ENCODE data around the gene CECR2.

CECR2 gene

DNA sequence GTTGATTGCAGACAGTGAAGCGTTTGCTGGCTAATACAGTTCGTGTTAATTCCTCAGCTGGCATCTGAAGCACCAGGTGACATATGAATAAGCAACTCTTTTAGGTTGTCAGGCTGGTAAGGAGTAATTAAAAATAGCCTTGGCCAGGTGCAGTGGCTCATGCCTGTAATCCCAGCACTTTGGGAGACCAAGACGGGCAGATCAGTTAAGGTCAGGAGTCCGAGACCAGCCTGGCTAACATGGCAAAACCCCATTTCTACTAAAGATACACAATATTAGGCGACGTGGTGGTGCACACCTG is 74.9 kb downstream of the CECR2 start:
- no peak for DNase-seq (ENCODE audit: low read depth in 2 of 2, low spot score in 1 of 2)

DNA sequence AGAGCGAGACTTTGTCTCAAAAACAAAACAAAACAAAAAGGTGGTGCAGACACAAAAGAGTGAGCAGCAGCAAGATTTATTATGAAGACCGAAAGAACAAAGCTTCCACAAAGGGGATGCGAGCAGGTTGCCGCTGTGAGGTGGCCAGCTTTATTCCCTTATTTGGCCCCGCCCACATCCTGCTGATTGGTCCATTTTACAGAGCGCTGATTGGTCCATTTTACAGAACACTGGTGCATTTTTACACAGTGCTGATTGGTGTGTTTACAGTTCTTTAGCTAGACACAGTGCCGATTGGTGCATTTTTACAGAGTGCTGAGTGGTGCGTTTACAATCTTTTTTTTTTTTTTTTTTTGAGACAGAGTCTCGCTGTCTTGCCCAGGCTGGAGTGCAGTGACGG is 77.4 kb downstream of the CECR2 start:
- no peak for DNase-seq (ENCODE audit: low read depth in 2 of 2, low spot score in 1 of 2)

DNA sequence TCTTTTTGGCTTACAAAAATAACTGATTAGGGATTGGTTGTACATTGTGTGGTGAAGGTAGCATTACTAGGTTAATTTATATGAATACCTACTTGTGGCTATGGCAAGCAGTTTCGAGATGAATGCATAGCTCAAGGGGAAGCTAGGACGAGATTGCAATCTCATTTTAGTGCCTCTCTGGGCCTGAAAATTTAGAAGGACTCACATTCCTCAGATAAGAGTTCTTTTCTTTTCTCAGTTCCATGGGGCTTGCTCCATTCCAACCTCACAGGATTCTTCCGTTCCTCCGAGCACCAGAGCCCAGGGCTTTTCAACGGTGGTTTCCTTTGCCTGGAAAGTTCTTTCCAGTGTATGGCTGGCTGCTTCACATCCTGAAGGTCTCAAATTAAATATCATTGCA is 82.1 kb downstream of the CECR2 start:
- no peak for DNase-seq (ENCODE audit: low read depth in 2 of 2, low spot score in 1 of 2)

DNA sequence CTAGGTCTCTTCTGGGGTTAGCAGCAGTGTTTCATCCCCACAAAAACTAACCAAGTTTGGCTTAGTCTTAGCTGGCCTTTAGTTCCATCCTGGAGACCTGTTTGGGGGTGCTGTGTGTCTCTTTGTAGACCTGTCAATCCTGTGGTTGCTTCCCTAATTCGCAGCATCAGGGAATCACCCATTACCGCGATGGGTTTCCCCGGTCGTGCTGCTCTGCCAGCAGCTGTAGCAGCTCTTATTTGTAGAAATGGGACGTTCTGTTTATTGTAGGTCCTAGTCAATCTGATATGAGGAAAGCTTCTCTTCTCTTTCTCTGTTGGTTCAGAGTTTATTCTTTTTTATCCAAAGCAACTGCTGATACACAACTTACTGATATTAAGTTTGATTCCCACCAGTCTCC is 91.6 kb downstream of the CECR2 start:
- no peak for DNase-seq (ENCODE audit: low read depth in 2 of 2, low spot score in 1 of 2)

DNA sequence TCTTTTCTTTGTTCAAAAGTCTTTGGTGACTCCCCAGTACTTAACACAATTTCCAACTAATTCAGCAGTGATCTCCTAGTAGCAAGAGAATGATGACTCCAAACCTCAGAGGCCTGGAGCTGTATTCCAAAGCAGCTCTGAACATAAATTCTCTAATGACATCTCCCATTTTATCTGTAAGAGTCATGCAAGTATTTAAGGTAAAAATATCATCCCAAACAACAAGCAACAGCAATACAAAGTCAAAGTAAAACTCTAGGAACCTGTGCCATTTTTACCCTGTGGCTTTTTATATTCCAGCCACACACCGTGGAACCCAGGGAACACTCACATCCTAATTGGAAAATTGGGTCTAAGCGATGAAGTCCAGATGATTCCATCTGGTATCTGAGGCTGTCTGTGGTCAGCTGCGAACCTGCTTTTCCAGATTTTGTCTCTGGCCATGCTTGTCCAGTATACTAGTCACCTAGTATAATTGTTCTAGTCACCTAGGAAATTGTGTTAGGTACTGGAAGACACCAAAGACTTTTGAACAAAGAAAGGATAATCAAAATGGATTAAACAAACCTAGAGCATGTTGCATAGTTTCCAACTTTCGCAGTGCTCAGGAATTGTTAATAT is 101.7 kb downstream of the CECR2 start:
- DNase-seq (ENCODE audit: low read depth in 2 of 2, low spot score in 1 of 2), result no peak

DNA sequence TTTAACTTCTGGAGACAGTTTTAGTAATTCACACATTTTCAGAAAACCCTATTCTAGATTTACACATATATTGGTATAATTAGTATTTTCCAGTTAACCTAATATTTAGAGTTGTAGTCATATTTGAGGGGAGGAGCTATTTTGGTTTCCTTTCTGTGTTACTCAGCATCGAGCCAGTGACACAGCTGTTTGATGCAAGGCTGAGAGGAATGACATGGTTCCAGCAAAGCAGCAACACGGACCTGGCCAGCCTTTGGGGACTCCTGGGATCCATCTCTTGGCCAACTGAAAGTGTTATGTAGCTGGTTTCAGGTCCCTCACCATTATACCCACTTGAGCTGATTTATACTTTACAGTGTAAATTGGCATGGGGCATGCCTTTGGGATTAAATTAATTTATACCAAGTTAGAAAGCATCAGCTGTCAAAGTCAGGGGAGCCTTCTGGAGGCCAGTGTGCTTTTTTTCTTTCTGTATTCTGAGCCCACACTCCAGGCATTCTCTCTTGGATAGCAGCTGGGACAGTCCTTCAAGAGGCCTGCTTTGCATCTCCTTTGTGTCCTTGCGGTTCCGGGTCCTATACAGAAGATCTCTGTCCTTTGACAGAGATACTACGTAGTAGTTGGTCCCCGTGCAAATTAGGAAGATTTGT is 102.8 kb downstream of the CECR2 start:
- DNase-seq (ENCODE audit: low read depth in 2 of 2, low spot score in 1 of 2), result no peak

DNA sequence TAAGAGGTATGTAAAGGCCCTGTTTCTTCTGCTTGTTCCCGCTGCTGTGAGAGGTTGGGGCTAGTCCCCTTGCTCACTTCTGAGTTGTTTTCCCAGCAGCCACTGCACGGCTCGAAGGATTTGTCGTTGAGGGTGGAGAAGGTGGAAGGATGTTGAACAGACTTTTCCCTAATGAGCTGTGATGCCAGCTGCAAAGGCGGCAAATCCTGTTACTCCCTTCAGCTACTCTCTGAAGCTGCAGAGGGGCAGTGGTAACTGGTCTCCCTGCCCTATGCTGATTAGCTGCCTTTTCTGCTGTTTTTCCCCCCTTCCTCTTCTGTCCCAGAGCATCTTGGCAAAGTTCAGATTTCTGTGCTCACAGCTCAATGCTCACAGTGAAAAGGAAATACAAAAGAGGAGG is 103.7 kb downstream of the CECR2 start:
- no peak for DNase-seq (ENCODE audit: low read depth in 2 of 2, low spot score in 1 of 2)

DNA sequence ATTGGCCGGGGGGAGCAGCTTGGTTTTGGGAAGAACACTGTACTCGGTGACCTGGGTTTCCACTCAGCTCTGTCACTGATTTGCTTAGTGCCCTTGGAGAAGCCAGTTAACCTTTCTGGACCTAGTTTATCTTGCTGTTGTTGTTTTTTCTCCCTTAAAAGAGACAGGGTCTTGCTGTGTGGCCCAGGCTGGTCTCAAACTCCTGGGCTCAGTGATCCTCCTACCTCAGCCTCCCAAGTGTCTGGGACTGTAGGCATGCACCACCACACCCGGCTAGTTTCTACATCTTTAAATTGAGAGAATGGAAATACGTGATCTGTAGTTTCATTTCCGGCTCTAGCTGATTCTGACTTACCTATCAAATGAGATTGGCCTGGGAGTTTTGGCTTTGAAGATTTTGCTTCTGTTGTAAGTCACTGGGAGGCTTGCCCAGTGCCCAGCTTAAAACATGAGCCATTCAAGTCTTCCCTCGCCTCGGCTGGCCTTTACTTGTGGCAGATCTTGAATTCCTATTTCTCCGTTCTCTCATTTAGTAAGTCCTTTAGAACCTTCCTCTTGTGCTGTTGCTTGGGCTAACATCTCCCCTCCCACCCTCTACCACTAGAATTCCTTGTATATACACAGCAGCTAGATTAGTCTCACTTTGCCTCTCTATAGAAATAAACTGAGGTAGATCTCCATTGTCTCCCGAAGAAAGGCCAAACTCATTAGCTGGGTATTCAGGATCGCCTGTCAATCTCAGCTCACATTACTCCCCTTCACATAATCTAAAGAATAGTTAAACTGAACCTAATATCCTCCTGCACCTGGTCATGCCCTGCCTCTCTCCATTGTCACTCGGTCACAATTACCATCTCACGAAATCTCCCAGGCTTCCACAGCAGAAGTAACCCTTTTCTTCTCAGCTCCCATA is 106.3 kb downstream of the CECR2 start:
- DNase-seq (ENCODE audit: low read depth in 2 of 2, low spot score in 1 of 2), result no peak

DNA sequence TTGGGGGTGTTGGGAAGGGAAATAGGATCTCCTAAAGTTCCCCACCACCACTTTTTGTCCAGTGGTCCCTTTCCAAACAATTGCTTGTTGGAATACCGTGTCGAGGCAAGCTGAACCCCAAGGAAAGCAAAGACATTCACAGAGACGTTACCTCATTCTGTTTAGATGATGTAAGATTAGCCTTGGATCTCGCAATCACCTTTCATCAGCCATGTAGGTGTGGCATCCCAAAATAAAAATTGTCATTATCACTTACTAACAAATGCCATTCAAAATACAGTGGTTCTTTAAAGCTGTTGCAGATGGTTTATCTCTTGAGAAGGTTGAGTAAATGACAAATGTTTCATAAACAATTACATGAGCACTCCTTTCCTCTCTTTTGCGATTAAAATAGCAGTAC is 107.6 kb downstream of the CECR2 start:
- no peak for DNase-seq (ENCODE audit: low read depth in 2 of 2, low spot score in 1 of 2)

DNA sequence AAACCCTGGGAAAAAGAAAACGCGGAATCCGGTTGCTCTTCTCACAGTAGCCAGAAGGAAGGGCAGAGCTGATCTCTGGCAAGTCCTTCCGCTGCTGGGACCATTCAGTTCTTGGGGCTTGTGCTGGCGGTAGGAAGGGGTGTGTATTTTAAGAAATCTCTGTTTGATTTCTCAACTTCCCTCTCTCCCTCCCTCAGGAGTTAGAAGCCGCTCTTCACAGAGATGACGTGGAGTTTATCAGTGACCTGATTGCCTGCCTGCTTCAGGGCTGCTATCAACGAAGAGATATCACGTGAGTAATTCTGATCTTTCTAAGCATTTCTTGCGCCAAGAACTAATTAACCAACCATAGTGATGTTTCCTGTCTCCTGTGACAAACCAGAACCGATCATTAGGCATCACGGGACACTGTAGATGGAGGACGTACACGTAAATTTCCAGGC is 108.2 kb downstream of the CECR2 start:
- DNase-seq (ENCODE audit: low read depth in 2 of 2, low spot score in 1 of 2), result no peak

DNA sequence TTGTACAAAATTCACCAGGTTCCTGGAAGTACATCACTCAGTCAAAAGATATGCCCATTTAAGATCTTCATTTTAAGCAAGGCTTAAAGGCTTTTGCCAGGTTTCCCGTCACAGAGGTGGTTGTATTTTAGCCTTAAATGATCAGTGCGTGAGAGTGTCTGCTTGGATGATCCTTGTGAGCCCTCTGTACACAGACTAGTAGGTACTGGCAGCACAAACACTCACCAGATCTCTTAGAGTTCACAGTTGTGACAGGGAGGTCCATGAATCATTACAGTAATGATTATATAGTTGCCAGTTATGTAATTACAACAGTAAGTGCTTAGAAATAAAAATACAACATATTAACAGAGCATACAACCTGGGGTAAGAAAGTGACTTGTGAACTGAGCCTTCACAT is 109.9 kb downstream of the CECR2 start:
- DNase-seq (ENCODE audit: low read depth in 2 of 2, low spot score in 1 of 2), result no peak

DNA sequence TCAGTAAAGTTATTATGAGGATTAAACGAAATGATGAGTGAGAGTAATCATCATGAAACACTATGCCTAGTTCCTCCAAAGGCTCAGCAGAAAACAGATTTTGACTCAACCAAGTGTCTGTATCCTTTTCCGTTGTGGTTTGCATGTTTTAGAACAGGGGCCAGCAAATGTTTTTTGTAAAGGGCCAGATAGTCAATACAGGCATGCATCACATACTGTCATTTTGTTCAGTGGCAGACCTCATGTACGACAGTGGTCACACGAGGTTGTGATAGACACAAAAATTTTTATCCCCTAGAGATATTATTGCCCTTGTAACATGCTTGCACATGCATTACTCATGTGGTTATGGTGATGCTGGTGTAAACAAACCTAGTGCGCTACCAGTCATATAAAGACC is 112.2 kb downstream of the CECR2 start:
- no peak for DNase-seq (ENCODE audit: low read depth in 2 of 2, low spot score in 1 of 2)

DNA sequence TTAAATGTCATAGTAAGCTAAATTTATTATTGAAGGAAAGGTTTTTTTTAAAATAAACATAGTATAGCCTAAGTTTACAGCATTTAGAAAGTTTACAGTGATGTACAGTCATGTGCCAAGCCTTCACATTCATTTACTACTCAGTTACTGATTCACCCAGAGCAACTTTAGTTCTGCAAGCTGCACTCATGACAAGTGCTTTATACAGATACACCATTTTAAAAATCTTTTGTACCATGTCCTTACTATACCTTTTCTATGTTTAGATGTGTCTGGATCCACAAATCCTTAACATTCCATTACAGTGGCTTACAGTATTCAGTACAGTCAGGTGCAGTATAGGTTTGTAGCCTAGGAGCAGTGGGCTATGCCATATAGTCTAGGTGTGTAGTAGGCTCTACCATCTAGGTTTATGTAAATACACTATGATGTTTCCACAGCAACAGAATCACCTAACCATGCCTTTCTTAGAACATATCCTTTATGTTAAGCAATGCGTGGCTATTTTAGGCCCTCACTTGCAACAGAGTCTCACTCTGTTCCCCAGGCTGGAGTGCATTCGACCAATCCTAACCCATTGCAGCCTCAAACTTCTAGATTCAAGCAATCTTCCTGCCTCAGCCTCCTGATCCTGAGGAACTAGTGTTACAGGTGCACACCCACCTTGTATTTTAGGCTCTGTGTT is 114.6 kb downstream of the CECR2 start:
- no peak for DNase-seq (ENCODE audit: low read depth in 2 of 2, low spot score in 1 of 2)

DNA sequence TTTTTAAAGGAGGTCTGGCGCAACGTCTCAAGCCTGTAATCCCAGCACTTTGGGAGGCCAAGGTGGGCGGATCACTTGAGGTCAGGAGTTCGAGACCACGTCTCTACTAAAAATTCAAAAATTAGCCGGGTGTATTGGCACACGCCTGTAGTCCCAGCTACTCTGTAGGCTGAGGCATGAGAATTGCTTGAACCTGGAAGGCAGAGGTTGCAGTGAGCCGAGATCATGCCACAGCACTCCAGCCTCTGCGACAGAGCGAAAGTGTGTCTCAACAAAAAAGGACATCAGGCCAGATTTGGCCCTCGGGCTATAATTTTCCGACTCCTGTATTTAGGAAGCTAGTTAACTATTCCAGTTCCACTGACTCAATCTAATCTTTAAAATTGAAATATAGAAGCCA is 115.3 kb downstream of the CECR2 start:
- no peak for DNase-seq (ENCODE audit: low read depth in 2 of 2, low spot score in 1 of 2)

DNA sequence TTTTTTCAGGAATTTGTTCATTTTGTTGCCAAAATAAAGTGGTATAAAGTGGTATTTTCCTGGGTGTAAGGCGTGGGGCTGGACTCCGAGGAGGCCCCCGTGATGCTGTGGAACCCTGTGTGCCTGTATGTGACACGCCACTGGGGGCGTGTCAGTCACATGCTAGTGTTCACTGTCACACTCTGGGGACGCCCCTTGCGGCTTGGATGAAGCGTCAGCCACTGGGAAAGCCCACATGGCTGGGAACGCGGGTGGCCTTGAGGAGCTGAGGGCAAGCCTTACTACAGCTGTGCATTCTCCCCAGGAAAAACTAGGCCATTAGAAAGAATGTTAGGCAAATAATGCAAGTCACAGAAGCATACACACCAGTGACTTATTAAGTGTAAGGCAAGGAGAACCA is 117.1 kb downstream of the CECR2 start:
- DNase-seq (ENCODE audit: low read depth in 2 of 2, low spot score in 1 of 2), result no peak

DNA sequence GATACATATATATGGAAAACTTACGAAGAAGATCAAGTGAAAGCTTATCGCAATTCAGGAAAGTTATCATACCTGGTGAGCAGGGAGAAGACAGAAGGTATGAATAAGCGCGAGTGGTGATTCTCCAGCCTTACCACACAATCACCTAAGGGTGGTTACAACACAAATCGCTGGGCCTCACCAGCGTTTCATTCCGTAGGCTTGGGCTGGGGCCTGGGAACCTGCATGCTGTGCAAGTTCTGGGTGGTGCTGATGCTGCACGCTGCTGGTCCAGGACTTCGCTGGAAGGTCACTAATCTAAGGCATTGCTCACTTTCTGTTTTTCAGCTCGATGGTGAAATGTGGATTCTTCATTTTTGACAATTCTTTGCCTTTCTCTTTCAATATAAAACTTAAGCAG is 117.5 kb downstream of the CECR2 start:
- no peak for DNase-seq (ENCODE audit: low read depth in 2 of 2, low spot score in 1 of 2)

DNA sequence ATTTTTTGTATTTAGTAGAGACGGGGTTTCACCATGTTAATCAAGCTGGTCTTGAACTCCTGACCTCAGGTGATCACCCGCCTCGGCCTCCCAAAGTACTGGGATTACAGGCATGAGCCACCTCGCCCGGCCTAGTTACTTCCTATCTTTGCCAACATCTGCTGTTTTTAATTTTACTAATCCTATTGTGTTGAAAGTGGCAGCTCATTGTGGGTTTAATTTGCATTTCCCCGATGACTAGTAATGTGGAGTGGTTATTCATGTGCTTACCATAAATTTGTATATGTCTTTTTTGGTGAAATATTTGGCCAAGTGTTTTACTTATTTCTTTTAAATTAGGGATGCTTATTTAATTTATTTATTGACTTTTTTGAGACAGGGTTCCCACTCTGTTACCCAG is 119.8 kb downstream of the CECR2 start:
- no peak for DNase-seq (ENCODE audit: low read depth in 2 of 2, low spot score in 1 of 2)

DNA sequence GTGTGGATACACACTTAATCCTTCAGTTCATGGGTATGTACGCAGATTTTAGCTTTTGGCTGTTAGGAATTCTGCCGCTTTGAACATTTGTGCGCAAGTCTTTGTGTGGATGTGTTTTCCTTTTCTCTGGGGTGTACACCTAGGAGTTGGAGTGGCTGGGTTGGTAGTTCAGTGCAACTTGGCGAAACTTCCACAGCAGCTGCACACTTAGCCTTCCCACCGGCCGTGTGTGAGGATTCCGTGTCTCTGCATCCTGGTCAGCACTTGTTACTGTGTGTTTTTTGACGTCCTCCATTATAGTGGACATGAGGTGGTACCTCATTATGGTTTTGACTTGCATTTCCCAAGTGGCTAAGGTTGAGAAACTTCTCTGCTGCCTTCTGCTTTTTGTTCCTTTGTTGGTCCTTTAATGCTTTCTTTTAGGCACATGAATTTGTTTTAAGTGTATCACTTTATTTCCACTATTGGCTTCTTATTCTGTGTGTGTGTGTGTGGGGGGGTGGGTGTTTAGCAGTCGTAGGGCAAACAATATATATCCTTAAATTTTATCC is 121.9 kb downstream of the CECR2 start:
- no peak for DNase-seq (ENCODE audit: low read depth in 2 of 2, low spot score in 1 of 2)

DNA sequence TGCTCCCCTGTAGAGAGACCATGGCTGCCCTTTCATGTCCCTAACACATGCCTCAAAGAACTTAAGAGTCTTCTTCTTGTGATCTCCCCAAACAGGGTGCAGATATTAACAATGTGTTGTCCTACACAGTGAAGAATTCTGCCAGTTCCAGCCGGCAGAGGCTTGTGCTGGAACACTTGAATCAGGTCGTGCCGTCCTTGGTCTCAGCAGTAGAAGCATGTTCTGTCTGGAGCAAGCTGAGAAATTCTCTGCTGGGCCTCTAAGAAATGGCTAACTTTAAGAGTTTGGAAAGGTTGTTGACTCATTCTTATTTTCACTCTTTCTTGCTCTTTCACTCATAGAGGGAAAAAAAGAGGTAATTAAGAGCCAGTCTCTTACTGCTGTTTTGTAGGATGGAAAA is 123.0 kb downstream of the CECR2 start:
- no peak for DNase-seq (ENCODE audit: low read depth in 2 of 2, low spot score in 1 of 2)

DNA sequence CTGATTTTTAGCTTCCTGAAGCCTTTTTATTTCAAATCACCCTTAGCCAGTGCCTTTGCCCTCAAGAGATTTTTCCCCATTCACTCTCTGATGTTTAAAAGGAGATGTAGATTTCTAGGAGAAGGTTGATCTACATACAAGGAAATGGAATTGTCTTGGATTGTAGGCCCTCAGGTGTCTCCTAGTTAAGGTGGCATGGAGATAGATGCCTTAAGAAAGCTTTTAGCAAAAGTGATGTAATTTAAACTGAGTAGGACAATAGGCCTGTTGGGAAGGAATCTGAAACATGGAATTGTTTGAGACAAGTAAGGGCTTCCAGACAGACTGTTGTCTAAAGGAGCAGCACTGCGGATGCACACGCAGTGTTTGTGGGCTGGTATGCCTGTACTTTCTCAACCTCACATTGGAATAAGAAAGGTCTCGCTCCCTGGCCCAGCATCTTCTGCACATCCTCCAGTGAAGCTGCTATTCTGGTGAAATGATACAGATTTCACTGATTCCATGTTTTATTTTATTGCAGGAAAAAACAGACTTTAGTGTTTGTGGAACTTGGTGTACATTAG is 124.2 kb downstream of the CECR2 start:
- DNase-seq (ENCODE audit: low read depth in 2 of 2, low spot score in 1 of 2), result no peak

DNA sequence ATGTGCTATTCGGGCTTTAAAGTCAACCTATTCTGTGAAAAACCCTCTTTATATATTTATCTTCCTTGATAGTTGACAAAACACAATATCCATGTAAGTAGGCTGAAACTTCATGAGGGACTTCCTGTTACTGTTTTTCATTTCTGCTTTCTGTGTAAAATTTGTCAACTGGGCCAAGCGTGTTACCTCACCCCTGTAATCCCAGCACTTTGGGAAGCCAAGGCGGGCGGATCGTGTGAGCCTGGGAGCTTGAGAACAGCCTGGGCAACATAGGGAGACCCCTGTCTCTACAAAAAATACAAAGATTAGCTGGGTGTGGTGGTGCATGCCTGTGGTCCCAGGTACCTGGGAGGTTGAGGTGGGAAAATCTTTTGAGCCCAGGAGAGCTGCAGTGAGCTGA is 127.6 kb downstream of the CECR2 start:
- DNase-seq (ENCODE audit: low read depth in 2 of 2, low spot score in 1 of 2), result no peak
